SK-N-SH treated with all-trans-retinoic acid at 6 μM for 48 hours (cell line): ENCODE data around the gene B3GAT3.

Experiments used
- ATAC-seq: fragments of 200-7000 bp; cut with Tn5 transposase; 3 replicates; pipeline ENCODE4 v1.9.1; 2020; ENCODE audit warnings: mild to moderate bottlenecking, moderate library complexity
- BACH2 ChIP-seq: fragments of 250-450 bp; sonication (Bioruptor Pico); IDR thresholded peaks from 2 replicates; pipeline ENCODE4 v1.9.0; 2021; ENCODE audit warnings: mild to moderate bottlenecking, borderline replicate concordance
- CREB5 ChIP-seq: fragments of 250-450 bp; sonication (Bioruptor Pico); IDR thresholded peaks from 2 replicates; pipeline ENCODE4 v1.5.1; 2020; ENCODE audit warnings: low read depth, mild to moderate bottlenecking, moderate library complexity
- CSDC2 ChIP-seq: fragments of 250-450 bp; sonication (Bioruptor Pico); IDR thresholded peaks from 2 replicates; pipeline ENCODE4 v1.5.0; 2020; ENCODE audit warnings: mild to moderate bottlenecking, moderate library complexity
- CSRNP3 ChIP-seq: fragments of 250-450 bp; sonication (Bioruptor Pico); IDR thresholded peaks from 2 replicates; pipeline ENCODE4 v1.5.1; 2021; ENCODE audit warnings: mild to moderate bottlenecking, moderate library complexity
- ESRRG ChIP-seq: fragments of 250-450 bp; sonication (Bioruptor Pico); IDR thresholded peaks from 2 replicates; pipeline ENCODE4 v1.6.1; 2021; ENCODE audit warnings: mild to moderate bottlenecking
- GLIS3 ChIP-seq: fragments of 250-450 bp; sonication (Bioruptor Pico); IDR thresholded peaks from 2 replicates; pipeline ENCODE4 v1.5.0; 2020; ENCODE audit warnings: mild to moderate bottlenecking, moderate library complexity
- ISL1 ChIP-seq: fragments of 250-450 bp; sonication (Bioruptor Pico); IDR thresholded peaks from 2 replicates; pipeline ENCODE4 v2.1.2; 2022; ENCODE audit warnings: mild to moderate bottlenecking, moderate library complexity
- OSR1 ChIP-seq: fragments of 250-450 bp; sonication (Bioruptor Pico); IDR thresholded peaks from 2 replicates; pipeline ENCODE4 v1.8.0; 2022; ENCODE audit warnings: moderate library complexity, mild to moderate bottlenecking, inconsistent platforms
- POU6F1 ChIP-seq: fragments of 250-450 bp; sonication (Bioruptor Pico); IDR thresholded peaks from 2 replicates; pipeline ENCODE4 v1.8.0; 2021; ENCODE audit warnings: low read depth, mild to moderate bottlenecking, moderate library complexity, borderline replicate concordance
- PPARA ChIP-seq: fragments of 250-450 bp; sonication (Bioruptor Pico); IDR thresholded peaks from 2 replicates; pipeline ENCODE4 v1.5.0; 2020; ENCODE audit warnings: mild to moderate bottlenecking, borderline replicate concordance
- TCF4 ChIP-seq: fragments of 250-450 bp; sonication (Bioruptor Pico); IDR thresholded peaks from 2 replicates; pipeline ENCODE4 v1.8.0; 2021; ENCODE audit warnings: mild to moderate bottlenecking, moderate library complexity, borderline replicate concordance
- TOX ChIP-seq: fragments of 250-450 bp; sonication (Bioruptor Pico); IDR thresholded peaks from 2 replicates; pipeline ENCODE4 v1.8.0; 2021; ENCODE audit warnings: mild to moderate bottlenecking, moderate library complexity, borderline replicate concordance
- ZC3H10 ChIP-seq: fragments of 250-450 bp; sonication (Bioruptor Pico); IDR thresholded peaks from 2 replicates; pipeline ENCODE4 v1.5.1; 2021; ENCODE audit warnings: mild to moderate bottlenecking, moderate library complexity
- ZFP3 ChIP-seq: fragments of 250-450 bp; sonication (Bioruptor Pico); IDR thresholded peaks from 2 replicates; pipeline ENCODE4 v1.5.0; 2020; ENCODE audit warnings: mild to moderate bottlenecking, moderate library complexity
- ZNF565 ChIP-seq: fragments of 450-650 bp; formaldehyde crosslinking; conservative IDR thresholded peaks from 2 replicates; pipeline ENCODE4 v1.5.0; 2020; ENCODE audit warnings: low read depth, mild to moderate bottlenecking, moderate library complexity
- ZNF70 ChIP-seq: fragments of 450-650 bp; formaldehyde crosslinking; IDR thresholded peaks from 2 replicates; pipeline ENCODE4 v1.5.0; 2020; ENCODE audit warnings: mild to moderate bottlenecking, moderate library complexity
- ZNF8 ChIP-seq: fragments of 450-650 bp; formaldehyde crosslinking; IDR thresholded peaks from 2 replicates; pipeline ENCODE4 v1.5.0; 2020; ENCODE audit warnings: mild to moderate bottlenecking, moderate library complexity
- TF ChIP-seq, protein P1 (sequence below): fragments of 250-450 bp; sonication (Bioruptor Pico); IDR thresholded peaks from 2 replicates; pipeline ENCODE4 v1.8.0; 2020; ENCODE audit warnings: mild to moderate bottlenecking, moderate library complexity, borderline replicate concordance
- TF ChIP-seq, protein P2 (sequence below): fragments of 250-450 bp; sonication (Bioruptor Pico); IDR thresholded peaks from 2 replicates; pipeline ENCODE4 v1.5.0; 2020; ENCODE audit warnings: mild to moderate bottlenecking, moderate library complexity

Gene B3GAT3

DNA sequence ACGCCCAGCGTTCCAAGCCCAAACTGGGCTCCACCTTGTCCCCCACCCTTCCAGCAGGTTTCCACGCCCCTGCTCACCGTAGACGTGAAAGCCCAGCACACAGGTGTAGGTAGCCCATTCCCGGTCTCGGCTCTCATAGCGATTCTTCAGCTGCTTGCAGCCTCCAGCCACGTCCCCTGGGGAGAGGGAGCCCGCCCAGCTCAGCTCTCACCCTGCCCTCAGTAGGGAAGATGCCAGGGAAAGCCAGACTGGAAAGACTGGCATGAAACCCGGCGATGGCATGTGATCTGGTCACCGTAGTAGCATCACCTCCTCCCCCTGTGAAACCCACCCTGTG, 18.7 kb downstream of the B3GAT3 start:
- ATAC-seq, result no peak
- TF ChIP-seq BACH2 (CRISPR knock-in tag) (no peak), GLIS3 (no peak), ZNF565 (no peak)

DNA sequence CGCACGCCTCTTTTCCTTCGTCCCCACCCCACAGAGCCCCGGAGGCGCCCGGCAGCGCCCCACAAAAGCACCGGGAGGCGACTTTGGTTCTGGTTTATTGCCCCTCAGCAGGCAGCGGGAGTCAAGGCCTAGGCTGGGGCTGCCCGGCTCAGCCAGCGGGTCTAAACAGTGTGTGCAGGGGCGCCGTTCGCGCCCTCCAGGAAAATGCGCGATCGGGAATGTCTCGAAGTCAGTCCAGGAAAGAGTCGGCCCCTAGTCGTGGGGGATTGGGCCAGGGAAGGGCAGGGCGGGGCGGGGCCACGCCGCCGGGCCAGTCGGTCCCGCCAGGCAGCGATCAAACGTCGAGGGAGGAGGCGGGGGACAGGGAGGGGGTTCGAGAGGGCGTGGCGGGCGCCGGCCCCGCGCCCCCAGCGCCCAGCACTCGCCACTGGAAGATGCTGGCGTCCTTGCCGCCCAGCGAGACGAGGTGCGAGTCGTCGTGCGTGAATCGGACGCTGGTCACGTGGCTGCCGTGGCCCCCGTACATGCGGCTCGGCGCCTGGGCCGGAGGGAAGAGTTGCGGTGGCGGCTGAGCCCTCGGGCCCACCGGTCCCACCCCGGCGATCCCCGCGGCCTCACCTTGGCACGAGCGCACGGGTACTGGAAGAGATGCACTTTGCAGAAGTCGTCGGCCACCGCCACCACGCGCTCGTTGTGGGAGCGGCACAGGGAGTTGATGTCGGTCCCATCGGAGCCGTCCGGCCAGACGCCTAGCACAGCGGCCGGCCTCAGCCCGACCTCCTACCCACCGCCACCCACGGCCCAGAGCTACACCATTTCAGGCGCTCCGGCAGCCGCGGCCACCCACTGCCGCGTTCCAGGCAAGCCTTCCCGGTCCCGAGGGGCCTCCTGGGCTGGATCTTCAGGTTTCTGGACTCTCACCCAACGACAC, 19.4 kb downstream of the B3GAT3 start:
- ATAC-seq, result peak; percentile 14
- no peak for TF ChIP-seq ZNF8 (CRISPR knock-in tag)
- TF ChIP-seq GLIS3, result no peak
- no peak for TF ChIP-seq ZNF565
- no peak for TF ChIP-seq TCF4 (CRISPR knock-in tag)
- TF ChIP-seq CSDC2 (CRISPR knock-in tag), result no peak
- TF ChIP-seq, protein P1, sequence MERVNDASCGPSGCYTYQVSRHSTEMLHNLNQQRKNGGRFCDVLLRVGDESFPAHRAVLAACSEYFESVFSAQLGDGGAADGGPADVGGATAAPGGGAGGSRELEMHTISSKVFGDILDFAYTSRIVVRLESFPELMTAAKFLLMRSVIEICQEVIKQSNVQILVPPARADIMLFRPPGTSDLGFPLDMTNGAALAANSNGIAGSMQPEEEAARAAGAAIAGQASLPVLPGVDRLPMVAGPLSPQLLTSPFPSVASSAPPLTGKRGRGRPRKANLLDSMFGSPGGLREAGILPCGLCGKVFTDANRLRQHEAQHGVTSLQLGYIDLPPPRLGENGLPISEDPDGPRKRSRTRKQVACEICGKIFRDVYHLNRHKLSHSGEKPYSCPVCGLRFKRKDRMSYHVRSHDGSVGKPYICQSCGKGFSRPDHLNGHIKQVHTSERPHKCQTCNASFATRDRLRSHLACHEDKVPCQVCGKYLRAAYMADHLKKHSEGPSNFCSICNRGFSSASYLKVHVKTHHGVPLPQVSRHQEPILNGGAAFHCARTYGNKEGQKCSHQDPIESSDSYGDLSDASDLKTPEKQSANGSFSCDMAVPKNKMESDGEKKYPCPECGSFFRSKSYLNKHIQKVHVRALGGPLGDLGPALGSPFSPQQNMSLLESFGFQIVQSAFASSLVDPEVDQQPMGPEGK (CRISPR knock-in tag), result no peak

- 0 out of 2 replicates have a peak, but pooled peaks have one; percentile 33 for TF ChIP-seq GLIS3
- TF ChIP-seq ZNF70 (CRISPR knock-in tag), result no peak
- TF ChIP-seq, protein P1 (CRISPR knock-in tag), result no peak
- TF ChIP-seq ZFP3 (CRISPR knock-in tag), result no peak
- peak; percentile 92 for ATAC-seq
Observed at GRCh38 chr11:62601372-62602140, 20.2 kb downstream of the B3GAT3 start, which contains the start of gene MTA2. Gene MTA2 (minus strand): TSS chr11:62601865. CDS start chr11:62601450, 415 bp downstream.

DNA sequence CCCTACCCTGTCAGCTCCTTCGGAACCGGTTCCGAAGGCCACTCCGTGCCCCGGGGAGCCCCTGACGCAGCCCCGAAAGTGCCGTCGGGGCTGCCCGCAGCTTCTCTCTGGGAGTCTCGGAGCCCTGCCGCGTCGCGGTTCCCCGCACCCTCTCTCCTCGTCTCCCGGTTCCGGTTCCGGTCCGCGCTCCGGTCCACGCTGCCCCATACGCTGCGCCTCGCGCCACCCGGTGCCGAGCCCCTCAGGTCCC, 20.7 kb downstream of the B3GAT3 start:
- ATAC-seq, result no peak; the same call in 2 of the 3 replicates

GRCh38 chr11:62600367-62601121, 21.2 kb downstream of the B3GAT3 start:
- no peak for ATAC-seq
- TF ChIP-seq, protein P2, sequence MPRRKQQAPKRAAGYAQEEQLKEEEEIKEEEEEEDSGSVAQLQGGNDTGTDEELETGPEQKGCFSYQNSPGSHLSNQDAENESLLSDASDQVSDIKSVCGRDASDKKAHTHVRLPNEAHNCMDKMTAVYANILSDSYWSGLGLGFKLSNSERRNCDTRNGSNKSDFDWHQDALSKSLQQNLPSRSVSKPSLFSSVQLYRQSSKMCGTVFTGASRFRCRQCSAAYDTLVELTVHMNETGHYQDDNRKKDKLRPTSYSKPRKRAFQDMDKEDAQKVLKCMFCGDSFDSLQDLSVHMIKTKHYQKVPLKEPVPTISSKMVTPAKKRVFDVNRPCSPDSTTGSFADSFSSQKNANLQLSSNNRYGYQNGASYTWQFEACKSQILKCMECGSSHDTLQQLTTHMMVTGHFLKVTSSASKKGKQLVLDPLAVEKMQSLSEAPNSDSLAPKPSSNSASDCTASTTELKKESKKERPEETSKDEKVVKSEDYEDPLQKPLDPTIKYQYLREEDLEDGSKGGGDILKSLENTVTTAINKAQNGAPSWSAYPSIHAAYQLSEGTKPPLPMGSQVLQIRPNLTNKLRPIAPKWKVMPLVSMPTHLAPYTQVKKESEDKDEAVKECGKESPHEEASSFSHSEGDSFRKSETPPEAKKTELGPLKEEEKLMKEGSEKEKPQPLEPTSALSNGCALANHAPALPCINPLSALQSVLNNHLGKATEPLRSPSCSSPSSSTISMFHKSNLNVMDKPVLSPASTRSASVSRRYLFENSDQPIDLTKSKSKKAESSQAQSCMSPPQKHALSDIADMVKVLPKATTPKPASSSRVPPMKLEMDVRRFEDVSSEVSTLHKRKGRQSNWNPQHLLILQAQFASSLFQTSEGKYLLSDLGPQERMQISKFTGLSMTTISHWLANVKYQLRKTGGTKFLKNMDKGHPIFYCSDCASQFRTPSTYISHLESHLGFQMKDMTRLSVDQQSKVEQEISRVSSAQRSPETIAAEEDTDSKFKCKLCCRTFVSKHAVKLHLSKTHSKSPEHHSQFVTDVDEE, result no peak
- no peak for TF ChIP-seq ZFP3 (CRISPR knock-in tag)
- TF ChIP-seq POU6F1 (CRISPR knock-in tag), result no peak
- no peak for TF ChIP-seq ZNF70 (CRISPR knock-in tag)
- no peak for TF ChIP-seq CREB5 (CRISPR knock-in tag)
- no peak for TF ChIP-seq TCF4 (CRISPR knock-in tag)
- no peak for TF ChIP-seq CSDC2 (CRISPR knock-in tag)
- TF ChIP-seq GLIS3, result no peak
- no peak for TF ChIP-seq ESRRG
- TF ChIP-seq PPARA (CRISPR knock-in tag), result no peak
- no peak for TF ChIP-seq ISL1 (CRISPR knock-in tag)
- no peak for TF ChIP-seq ZC3H10 (CRISPR knock-in tag)
- no peak for TF ChIP-seq TOX (CRISPR knock-in tag)
- no peak for TF ChIP-seq ZNF8 (CRISPR knock-in tag)

More for the DNA sequence above, 20.7 kb downstream of the B3GAT3 start:
- TF ChIP-seq OSR1 (CRISPR knock-in tag), result no peak
- no peak for TF ChIP-seq CSRNP3 (CRISPR knock-in tag)
